HG03521 (cell line): ENCODE results near the gene ZIC4.

Experiments used
- ATAC-seq: cut with Tn5 transposase; IDR thresholded peaks from one replicate; pipeline ENCODE4 v1.9.1; 2021; ENCODE audit warnings: mild to moderate bottlenecking, moderate library complexity; ENCODE audit not compliant: unreplicated experiment

Gene ZIC4

GRCh38 chr3:147406028-147406931 is at the start of gene ZIC4:
TSS of gene ZIC4 (minus strand) at chr3:147406543. CDS start at chr3:147402797, 3,746 bp downstream.
- ATAC-seq: no peak

DNA sequence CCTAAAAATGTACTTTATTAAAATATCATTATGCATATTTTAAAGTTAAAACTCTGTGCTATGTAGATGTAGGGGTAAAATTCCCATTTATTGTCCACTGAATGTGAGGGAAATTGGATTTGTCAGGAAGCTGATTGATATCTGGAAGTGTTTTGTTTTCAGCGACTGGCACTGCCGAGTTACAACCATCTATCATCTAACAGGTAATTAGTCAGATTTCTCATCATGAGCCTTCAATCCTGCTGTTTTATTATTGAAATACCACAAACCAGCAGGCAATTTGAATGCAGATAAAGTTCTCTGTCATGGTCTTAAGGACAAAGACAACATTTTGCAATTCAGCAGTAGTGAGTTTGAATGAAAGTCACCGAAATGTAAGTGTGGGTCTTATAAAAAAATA is 43.3 kb upstream of the ZIC4 start:
- ATAC-seq: no peak

DNA sequence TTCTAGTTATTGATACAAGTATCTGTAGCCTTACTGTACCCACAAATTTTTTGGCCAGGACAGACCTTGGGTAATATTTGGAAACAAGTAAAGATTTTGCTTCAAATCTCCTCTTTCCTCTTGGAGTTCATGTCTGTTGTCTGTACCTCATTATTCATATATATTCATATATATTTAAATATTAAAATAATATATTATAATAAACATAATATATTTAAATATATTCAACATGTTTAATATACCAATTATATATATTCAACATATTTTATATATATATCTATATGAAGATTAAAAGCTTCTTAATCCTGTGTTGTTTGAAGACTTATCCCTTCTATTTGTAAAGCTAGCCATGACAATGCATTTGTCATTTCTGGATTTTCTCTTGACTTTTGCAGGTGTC is 40.9 kb upstream of the ZIC4 start:
- ATAC-seq: no peak

DNA sequence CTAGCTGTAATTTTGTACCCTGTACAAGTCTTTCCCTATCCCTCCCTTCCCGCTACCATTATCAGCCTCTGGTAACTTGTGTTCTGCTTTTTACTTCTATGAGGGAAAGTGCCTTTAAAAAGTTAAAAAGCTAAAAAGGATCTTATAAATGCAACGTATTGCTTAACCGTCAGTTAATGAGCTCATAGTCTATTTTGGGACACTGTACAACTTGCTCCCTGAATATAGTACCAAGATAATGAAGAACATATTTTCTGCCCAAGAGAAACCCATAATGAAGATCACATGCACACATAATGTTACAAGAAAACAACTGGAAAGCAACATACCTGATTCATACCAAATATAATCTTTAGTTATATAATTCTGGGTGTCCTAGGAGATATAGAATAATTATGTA is 25.4 kb upstream of the ZIC4 start:
- ATAC-seq: no peak

GRCh38 chr3:147428754-147429153 is 22.4 kb upstream of the ZIC4 start:
- no peak for ATAC-seq

GRCh38 chr3:147428326-147428725 is 22.0 kb upstream of the ZIC4 start:
- ATAC-seq: no peak

DNA sequence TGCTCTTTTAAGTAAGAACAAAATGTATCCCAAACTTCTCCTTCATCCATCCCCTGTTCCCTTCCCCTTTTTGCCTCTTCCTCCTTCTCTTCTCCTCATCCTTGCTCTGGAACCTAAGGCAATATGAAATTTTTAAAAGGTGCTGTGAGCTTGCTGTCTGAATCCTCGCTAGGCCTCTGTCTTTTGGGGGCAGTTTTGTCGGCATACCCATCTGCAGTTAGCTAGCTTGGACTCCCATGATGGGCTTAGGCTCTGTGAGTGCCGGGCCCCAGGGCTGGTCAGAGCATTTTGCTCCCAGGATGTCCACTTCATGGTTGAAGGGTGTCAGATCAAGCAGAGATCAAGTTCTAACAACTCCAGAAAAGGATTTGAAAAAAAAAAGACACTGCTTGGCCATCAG is 21.4 kb upstream of the ZIC4 start:
- no peak for ATAC-seq

DNA sequence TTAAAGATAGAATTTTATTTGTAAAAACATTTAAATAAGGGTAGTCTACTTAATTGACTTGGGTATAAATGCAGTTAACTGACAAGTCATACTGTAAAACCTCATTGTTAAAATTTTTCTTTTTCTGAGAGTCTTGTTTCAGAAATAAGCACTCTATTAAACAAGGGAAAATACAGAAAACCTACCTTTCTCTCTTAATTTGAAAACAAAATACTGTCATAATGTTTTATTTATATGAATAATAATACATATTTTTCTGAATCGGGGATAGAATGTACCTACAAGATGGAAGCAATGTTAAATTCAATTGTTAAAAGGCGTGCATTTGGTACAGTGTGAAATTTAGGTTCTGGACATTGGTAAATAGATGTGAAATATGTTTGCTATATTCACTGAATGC is 20.6 kb upstream of the ZIC4 start:
- ATAC-seq: no peak

GRCh38 chr3:147425388-147425850 is 19.1 kb upstream of the ZIC4 start:
- no peak for ATAC-seq

GRCh38 chr3:147424581-147425387 is 18.4 kb upstream of the ZIC4 start:
- no peak for ATAC-seq

GRCh38 chr3:147423798-147424580 is 17.6 kb upstream of the ZIC4 start:
- no peak for ATAC-seq

DNA sequence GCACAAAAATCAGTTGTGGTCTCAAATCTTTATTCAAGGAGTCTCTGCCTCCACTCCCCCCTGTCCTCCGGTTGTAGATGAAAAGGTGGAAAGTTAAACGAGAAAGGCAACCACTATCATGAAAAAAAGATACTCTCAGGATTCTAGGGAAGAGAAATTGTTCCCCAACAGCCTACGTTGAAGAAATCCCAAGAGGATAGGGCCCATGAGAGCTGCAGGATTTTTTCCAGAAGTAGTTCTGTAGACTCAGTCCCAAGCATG is 17.1 kb upstream of the ZIC4 start:
- no peak for ATAC-seq

GRCh38 chr3:147422601-147423536 is 16.5 kb upstream of the ZIC4 start:
- ATAC-seq: no peak

DNA sequence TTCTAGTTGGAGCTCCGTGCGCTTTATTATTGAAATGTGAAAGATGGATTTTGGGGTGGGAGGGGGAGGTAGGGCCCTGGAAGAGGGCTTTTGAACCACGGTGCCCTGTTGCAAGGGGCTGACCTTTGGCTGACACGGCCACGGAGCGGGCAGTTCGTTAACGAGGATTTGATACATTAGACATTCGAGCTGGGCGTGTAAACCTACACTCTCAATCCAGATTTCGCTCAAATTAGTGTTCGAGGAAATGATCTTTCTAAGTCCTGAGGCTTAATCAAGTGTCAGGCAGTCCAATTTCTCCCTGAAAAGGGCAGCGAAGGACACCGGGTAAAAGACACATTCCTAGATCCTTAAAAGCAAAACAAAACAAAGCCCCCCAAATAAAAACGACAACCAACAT is 15.9 kb upstream of the ZIC4 start:
- no peak for ATAC-seq

GRCh38 chr3:147421184-147421912 is 15.0 kb upstream of the ZIC4 start:
- ATAC-seq: no peak

DNA sequence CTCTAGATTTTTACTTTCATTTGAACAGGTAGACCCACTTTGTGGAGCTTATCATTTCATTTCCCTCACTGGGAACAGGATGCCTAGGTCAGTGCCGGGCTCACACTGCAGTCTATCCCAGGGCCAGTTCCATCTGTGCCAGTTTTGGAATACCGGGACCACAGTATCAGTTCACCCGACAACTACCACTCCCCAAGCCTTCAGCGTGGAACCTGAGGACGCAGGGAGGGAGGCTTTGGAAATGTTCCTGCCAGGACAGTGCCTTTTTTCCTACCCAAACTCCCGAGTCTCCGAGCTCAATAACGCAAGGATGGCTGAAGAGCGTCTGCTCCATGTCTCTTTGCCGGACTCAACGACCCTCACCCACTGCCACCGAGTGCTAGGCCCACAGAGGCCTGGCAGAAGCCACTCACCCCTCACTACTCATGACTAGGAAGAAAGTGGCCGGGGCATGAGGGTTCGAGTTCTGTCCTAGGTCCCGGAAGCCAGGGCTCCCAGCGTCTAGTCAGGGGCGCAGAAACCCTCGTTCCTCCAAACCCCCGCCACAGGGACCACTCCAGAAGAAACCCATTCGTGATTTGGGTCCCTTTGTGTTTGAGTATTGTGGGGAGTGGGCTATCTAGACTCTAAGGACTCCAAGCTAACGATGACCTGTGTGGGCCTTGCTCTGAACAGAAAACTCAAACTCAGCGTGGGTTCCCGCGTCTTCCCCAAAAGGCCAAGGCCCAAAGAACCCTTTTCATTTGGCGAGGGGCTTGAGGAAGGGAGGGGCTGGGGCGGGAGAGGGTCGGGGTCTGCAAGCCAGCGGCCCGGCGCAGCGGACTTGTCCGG is 14.2 kb upstream of the ZIC4 start:
- no peak for ATAC-seq

- no peak for ATAC-seq
These were observed 13.5 kb upstream of the ZIC4 start for GRCh38 chr3:147419781-147420224.

GRCh38 chr3:147418808-147419701 is 12.7 kb upstream of the ZIC4 start:
- ATAC-seq: no peak
